Vagina (tissue), 2 donors: ENCODE measurements around the gene GOLGA6A.

Experiments
- POLR2A ChIP-seq, 2 donors: fragments of 450-650 bp; IDR thresholded peaks; one replicate each; pipeline ENCODE4 v1.6.1; 2017; ENCODE audit warnings: antibody characterized with exemption in 2 of 2, mild to moderate bottlenecking in 2 of 2, moderate library complexity in 2 of 2
- POLR2AphosphoS5 ChIP-seq, 2 donors: sonication (generic); formaldehyde crosslinking; IDR thresholded peaks; one replicate each; pipeline ENCODE4 v1.9.0; 2017; ENCODE audit warnings: antibody characterized with exemption in 2 of 2, mild to moderate bottlenecking in 2 of 2, low read depth in 1 of 2; ENCODE audit not compliant: insufficient read depth in 1 of 2
- TF ChIP-seq, protein P1 (sequence below), 3 experiments: fragments of 450-650 bp in 2 of 3; fragments of 200-600 bp in 1 of 3; sonication (generic) in 1 of 3; IDR thresholded peaks; one replicate each; pipeline ENCODE4 v1.5.1; 2017 to 2019; ENCODE audit warnings: antibody characterized with exemption in 3 of 3, mild to moderate bottlenecking in 2 of 3, moderate library complexity in 2 of 3

GRCh38 chr15:74062671-74063070 lies 19.7 kb downstream of the GOLGA6A start:
- TF ChIP-seq, protein P1, sequence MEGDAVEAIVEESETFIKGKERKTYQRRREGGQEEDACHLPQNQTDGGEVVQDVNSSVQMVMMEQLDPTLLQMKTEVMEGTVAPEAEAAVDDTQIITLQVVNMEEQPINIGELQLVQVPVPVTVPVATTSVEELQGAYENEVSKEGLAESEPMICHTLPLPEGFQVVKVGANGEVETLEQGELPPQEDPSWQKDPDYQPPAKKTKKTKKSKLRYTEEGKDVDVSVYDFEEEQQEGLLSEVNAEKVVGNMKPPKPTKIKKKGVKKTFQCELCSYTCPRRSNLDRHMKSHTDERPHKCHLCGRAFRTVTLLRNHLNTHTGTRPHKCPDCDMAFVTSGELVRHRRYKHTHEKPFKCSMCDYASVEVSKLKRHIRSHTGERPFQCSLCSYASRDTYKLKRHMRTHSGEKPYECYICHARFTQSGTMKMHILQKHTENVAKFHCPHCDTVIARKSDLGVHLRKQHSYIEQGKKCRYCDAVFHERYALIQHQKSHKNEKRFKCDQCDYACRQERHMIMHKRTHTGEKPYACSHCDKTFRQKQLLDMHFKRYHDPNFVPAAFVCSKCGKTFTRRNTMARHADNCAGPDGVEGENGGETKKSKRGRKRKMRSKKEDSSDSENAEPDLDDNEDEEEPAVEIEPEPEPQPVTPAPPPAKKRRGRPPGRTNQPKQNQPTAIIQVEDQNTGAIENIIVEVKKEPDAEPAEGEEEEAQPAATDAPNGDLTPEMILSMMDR (IDR thresholded peaks at IDR 0.05) = no peak
- TF ChIP-seq POLR2A (IDR thresholded peaks at IDR 0.05) (no peak), POLR2AphosphoS5 (IDR thresholded peaks at IDR 0.05; ENCODE audit: insufficient read depth in 1 of 2, low read depth in 1 of 2) (no peak)
